AML-193 (cell line): ENCODE results near the gene GALR1.
"Not testable (repeated sequence)": the region's sequence is repeated elsewhere in the genome, so short reads cannot be mapped to it uniquely, and the experiment has no call there.

Source experiments
- DNase-seq, 2 experiments: peaks; one replicate each; lab custom pipeline; 2025; lab: John Stamatoyannopoulos, UW

GALR1 gene

GRCh38 chr18:77250926-77251729 lies 1.5 kb downstream of the GALR1 start:
- no peak for DNase-seq

DNA sequence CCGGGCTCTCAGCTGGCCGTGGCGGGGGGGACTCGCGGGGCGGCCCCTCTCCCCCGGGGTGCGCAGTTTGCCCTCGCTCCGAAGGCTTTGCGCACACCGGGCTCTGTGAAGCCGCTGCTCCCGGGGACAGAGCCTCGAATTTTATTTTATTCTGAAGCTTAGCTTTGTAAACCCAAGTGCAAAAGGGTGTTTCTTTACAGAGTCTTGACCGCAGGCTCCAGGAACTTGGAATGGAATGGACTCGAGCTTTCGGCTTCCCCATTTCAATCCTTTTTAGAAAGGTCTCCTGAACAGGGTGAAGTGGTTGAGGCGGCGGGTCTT lies 2.0 kb downstream of the GALR1 start:
- DNase-seq = no peak

DNA sequence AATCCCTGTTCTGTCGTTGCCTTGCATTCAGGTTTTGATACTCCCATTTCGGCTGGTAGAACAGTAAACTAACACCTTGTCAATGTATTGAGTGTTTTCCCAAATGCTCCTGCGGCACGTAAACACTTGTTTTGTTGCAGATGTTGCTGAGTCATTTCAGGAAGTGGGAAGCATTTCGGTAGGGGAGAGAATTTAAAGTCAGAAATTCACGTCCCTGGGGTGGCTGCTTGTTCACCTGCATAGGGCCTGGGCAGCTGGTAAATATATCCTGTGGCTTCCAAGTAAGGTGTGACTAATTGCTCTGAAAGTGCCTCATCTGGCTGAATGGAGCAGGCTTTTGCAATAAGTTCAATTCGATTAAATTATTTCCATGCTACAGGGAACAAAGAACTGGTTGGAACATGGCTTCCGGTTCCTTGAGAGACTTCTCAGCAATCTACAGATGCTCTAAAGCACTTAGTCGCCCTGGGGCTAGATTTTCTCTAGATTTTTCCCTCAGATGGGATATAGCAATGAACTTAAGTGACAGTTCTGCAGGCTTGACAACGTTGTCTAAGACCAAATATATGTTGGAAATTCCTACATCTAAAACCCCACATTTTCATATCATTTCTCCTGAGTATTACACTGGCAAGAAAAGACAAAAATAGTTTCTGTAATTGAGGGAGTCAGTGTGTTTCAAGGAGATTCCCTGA lies 5.2 kb downstream of the GALR1 start:
- DNase-seq = no peak

DNA sequence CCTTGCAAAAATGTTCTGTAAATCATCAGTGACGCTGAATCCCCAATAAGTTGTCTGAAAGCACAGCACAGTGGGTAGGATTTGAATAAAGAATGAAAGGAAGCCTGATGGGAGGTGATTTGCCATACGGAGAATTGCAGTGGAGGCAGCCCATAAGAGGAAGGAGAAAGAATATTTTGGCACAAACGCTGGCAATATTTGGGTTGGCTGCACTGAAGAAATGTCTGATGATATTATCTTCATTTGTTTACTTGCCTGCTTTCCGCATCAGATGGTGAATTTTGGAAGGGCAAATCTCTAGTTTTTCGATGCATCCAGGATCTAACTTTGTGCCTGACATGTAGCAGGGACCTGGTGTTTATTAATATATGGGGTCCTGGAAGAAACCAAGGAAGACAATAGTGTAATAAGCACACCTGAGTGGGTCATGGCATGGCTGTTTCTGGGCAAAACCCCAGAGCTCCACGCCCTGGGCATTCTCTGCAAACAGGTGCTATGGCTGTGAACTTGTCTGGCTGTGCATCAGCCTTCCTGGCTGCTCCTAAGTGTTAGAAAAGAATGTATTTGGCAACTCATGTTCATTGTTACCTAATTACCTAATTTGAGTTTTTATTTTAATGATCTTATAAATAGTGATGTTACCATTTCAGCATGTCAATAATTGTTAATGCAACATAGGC lies 5.9 kb downstream of the GALR1 start:
- no peak for DNase-seq

DNA sequence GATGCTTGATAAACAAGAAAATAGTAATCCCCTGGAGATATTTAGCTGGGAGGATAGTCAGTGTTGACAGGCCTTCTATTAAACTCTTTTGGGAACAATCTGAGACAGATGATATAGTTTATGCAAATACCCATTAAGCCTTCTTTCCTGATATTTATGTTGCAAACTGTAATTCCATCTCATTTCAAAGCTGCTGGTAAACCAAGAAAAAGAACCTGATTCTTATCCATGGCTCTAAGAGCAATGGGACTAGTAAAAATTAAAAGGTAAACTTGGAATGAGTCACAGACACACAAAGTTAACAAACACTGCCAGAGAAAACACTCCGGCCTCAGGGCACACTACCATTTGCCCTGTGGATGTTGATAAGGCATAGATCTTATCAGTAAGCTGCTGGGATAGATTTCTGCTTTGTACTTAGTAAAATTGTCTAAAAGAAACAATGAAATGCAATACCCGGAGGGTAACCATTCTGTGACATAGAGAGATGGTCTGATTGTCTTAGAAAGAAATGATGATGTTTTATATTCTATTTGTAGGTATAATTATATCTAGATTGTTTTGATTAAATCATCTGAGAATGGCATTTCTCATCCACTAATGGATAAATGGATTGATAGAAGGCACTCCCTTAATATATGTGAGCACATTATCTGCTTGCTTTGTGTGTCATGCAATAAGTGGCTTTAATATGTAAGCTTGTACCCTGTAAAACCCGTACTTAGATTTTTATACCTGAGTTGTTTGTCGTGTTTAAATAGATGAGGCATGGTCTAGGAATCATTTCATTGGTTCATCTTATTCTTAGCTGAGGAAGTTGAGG lies 13.2 kb downstream of the GALR1 start:
- no peak for DNase-seq

DNA sequence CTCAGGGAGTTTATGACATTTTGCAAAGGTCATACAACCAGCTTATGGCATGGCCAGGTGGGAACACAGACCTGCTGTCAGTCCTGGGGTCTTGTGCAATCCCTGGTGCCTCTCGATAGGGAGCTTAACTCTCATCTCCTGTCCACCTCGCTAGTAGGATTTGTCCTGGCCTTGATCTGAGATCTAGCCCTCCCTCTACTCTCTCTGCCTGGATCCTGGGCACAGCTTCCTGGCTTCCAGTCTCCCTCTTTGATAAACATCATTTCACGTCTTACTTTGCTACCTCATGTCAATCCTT lies 13.8 kb downstream of the GALR1 start:
- DNase-seq = no peak

DNA sequence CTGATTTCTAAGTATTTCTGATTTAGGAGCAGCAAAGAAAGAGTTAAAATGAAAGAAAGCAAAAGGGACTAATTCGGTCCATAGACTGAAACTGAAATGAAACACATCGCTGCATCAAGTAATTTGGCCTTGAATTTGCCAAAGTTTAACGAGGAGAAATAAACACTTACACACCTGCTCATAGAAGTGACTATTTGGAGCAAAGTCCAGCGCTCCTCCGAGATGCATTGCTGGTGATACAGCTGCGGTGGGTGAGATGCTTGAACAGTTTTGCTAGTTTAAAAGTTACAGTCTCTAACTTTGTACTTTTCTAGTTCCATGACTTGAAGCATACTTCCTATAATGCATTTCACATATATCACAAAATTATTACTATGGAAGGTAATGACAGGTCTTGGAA lies 18.3 kb downstream of the GALR1 start:
- DNase-seq = no peak

DNA sequence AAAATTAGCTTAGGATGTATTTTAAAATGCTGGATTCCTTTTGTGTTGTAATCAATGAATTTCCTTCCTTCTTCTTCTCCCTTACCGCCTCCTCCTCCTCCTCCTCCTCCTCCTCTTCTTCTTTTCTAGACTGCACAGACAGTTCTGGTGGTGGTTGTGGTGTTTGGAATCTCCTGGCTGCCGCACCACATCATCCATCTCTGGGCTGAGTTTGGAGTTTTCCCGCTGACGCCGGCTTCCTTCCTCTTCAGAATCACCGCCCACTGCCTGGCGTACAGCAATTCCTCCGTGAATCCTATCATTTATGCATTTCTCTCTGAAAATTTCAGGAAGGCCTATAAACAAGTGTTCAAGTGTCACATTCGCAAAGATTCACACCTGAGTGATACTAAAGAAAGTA lies 18.8 kb downstream of the GALR1 start:
- DNase-seq = no peak

- DNase-seq = no peak
These were observed 22.2 kb downstream of the GALR1 start for GRCh38 chr18:77271576-77272481.

DNA sequence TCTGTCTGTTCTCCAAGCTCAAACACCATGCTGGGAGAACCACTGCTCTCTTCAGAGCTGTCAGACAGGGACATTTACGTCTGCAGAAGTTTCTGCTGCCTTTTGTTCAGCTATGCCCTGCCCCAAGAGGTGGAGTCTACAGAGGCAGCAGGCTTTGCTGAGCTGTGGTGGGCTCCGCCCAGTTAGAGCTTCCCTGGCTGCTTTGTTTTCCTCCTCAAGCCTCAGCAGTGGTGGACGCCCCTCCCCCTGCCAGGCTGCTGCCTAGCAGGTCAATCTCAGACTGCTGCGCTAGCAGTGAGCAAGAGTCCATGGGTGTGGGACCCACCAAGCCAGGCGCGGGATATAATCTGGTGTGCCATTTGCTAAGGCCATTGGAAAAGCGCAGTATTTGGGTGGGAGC lies 41.2 kb downstream of the GALR1 start:
- DNase-seq = not testable (repeated sequence)

GRCh38 chr18:77298172-77298571 lies 48.5 kb downstream of the GALR1 start:
- no peak for DNase-seq

DNA sequence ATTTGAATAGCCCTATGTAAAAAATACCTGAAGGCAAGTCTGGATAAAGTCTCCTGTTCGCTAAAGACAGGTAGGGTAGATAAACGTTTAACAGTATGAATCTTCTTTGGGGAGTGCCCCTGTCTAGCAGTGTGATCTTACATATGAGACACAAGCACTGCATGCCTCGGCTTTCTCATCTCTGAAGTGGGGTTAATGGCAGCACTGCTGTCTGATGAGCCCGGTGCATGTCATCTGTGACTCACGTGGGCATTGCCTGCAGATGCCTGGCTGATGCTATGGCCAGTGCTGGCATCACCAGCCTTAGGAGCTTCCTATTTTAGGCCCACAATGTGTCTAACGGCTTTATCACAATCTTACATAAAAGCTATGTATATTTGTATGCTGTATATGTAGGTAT lies 50.1 kb downstream of the GALR1 start:
- no peak for DNase-seq

DNA sequence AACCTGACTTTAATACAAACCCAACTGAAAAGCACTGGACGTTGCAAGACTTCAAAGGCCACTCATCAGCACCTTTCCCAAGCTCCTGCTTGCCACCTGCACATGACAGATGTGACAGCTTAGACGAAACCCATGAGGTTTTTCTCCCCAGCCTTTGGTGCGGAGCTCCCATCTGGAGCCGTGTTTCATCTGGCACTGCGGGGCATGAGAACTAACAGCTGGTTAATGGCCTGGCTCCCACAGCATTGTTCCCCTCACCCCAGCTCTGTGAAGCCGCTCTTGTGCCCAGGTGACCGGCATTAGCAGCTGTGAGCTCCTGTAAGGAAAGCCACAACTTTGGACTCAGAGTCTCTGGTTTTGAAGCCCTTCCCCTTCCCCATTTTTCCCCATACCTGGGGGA lies 50.9 kb downstream of the GALR1 start:
- DNase-seq = no peak

GRCh38 chr18:77304268-77304667 lies 54.6 kb downstream of the GALR1 start:
- no peak for DNase-seq

GRCh38 chr18:77305676-77306075 lies 56.0 kb downstream of the GALR1 start:
- no peak for DNase-seq

- DNase-seq = no peak
These were observed 58.6 kb downstream of the GALR1 start for GRCh38 chr18:77308216-77308615.

GRCh38 chr18:77314511-77314910 lies 64.9 kb downstream of the GALR1 start:
- DNase-seq = no peak

GRCh38 chr18:77314952-77315351 lies 65.3 kb downstream of the GALR1 start:
- no peak for DNase-seq

- DNase-seq = no peak
These were observed 66.4 kb downstream of the GALR1 start for GRCh38 chr18:77316008-77316407.

GRCh38 chr18:77316641-77317040 lies 67.0 kb downstream of the GALR1 start:
- DNase-seq = no peak

DNA sequence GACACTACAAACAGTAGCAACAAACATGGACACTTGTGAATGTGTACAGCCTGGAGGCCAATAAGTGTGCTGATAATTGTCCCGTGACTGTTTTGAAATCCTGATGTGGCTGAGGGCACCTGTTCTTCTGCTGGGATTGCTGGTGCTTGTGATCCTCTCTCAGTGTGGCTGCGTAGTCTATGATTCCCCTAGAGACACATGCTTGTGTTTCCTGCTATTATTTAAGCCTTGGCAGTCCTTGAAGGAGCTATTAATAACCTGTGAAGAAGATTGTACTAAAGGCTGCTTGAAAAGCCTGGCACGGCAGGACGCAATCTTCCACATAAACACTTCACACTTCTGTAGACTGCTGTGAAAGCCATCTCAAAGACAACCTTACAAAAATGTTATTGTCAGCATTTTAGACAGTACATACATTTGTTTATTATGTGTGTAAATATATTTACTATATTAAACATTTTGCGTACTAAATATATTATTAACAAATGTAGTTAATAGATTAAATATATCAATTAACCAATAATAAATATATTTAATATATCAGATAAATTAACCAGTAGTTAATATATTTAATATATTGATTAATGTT lies 71.4 kb downstream of the GALR1 start:
- DNase-seq = no peak
